Measurements from ENCODE around the gene LIN28B.
A peak's percentile ranks its signal among the peaks of the same experiment; 100 is the strongest.
"Not testable (repeated sequence)": the region's sequence is repeated elsewhere in the genome, so short reads cannot be mapped to it uniquely, and the experiment has no call there.

The LIN28B gene

DNA sequence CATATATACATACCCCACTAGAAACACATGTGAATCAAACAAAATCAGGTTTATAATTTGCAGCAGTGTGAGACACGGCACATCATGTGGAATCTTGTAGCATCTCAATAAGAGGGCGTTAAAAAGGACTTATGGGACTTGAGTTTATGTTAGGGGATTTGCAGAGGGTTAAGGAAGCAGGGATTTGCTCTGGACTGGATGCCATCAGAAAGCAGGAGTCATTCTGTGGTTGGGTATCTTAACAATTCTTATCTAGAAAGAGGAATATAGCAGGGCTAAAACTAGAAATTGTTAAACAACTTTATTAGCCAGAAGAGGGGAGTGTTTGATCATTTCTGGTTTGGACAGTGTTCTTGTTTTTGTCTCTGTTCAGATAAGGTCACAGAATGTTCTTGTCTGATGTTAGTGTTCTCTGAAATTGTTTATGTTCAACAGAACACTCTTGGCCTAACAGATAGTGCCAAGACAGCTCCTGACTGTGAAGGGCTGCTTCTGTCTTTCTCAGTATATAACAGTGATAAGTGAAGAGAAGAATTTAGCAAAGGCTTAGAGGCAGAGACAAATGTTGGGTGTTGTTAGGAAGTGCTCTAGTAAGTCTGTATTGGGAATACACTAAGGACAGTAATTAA is 39.2 kb downstream of the LIN28B start:
- H3K4me3 ChIP-seq (replicated peaks; ENCODE audit: low read depth, low read length) = no peak overlapping the region
- TF ChIP-seq, protein P1, sequence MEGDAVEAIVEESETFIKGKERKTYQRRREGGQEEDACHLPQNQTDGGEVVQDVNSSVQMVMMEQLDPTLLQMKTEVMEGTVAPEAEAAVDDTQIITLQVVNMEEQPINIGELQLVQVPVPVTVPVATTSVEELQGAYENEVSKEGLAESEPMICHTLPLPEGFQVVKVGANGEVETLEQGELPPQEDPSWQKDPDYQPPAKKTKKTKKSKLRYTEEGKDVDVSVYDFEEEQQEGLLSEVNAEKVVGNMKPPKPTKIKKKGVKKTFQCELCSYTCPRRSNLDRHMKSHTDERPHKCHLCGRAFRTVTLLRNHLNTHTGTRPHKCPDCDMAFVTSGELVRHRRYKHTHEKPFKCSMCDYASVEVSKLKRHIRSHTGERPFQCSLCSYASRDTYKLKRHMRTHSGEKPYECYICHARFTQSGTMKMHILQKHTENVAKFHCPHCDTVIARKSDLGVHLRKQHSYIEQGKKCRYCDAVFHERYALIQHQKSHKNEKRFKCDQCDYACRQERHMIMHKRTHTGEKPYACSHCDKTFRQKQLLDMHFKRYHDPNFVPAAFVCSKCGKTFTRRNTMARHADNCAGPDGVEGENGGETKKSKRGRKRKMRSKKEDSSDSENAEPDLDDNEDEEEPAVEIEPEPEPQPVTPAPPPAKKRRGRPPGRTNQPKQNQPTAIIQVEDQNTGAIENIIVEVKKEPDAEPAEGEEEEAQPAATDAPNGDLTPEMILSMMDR (IDR thresholded peaks at IDR 0.05; ENCODE audit: low read length, missing control alignments) = no peak
- DNase-seq (ENCODE audit: low read depth) = peak; percentile 30

DNA sequence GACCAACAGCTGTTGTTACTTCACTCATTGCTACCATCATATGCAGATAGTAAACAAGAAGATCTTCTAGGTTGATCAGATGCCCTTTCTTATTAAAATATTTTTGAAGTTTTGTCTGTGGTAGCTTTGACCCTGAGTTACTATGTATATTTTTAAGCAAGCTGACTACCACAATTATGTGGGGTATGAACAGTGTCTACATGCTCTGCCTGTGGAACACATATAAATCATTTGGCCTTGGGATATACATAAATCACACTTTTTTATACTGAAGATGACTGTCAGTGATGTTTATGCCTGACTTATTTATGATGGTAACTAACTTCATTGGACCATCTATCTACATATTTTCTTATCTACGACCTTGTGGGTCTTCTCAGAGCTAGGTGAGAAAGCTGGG is 44.2 kb downstream of the LIN28B start:
- no peak for DNase-seq (ENCODE audit: low read depth)
- TF ChIP-seq, protein P1 (IDR thresholded peaks at IDR 0.05; ENCODE audit: low read length, missing control alignments) = no peak
- no peak overlapping the region for H3K4me3 ChIP-seq (replicated peaks; ENCODE audit: low read depth, low read length)

DNA sequence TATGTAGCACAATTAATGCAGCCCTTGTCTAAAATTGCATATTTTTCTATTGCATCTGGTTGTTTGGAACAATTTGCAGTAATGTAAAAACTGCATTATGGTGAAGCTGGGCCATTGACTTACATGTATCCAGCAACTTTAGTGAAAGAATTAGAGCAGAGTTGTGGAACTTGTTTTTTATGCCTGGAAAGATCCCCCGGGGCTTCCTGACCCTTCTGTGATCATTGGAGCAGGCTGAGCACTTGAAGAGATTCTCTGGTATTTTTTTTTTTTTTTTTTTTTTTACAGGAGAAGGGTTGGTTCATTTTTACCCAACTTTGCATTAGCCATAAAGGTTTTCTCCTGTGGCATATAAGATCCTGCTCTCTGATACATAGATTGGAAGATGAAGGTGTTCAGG is 45.0 kb downstream of the LIN28B start:
- DNase-seq (ENCODE audit: low read depth) = no peak
- TF ChIP-seq, protein P1 (IDR thresholded peaks at IDR 0.05; ENCODE audit: low read length, missing control alignments) = no peak
- H3K4me3 ChIP-seq (replicated peaks; ENCODE audit: low read depth, low read length) = no peak overlapping the region

DNA sequence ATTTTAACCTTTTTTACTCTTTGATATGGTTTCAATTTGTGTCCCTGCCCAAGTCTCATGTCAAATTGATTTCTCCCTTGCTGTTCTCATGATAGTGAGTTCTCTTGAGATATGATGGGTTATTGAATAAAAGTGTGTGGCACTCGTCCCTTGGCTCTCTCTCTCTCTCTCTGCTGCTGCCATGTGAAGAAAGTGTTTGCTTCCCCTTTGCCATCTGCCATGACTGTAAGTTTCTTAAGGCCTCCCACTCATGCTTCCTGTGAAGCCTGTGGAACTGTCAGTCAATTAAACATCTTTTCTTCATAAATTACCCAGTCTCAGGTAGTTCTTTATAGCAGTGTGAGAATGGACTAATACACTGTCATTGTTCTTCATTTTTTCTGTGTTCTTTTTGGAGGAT is 48.5 kb downstream of the LIN28B start:
- DNase-seq (ENCODE audit: low read depth) = no peak
- TF ChIP-seq, protein P1 (IDR thresholded peaks at IDR 0.05; ENCODE audit: low read length, missing control alignments) = no peak
- no peak overlapping the region for H3K4me3 ChIP-seq (replicated peaks; ENCODE audit: low read depth, low read length)

DNA sequence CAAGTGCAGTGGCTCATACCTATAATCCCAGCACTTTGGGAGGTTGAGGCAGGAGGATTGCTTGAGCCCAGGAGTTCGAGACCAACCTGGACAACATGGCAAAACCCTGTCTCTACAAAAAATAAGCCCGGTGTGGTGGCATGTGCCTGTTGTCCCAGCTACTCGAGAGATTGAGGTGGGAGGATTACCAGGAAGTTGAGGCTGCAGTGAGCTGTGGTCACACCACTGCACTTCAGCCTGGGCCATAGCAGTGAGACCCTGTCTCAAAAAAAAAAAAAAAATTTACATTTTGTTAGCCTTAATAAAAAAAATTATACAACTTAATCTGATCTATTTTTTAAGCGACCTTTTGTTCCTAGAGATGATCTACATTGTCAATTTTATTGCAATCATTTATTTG is 56.6 kb downstream of the LIN28B start:
- DNase-seq (ENCODE audit: low read depth); H3K4me3 ChIP-seq (replicated peaks; ENCODE audit: low read depth, low read length): not testable (repeated sequence)

DNA sequence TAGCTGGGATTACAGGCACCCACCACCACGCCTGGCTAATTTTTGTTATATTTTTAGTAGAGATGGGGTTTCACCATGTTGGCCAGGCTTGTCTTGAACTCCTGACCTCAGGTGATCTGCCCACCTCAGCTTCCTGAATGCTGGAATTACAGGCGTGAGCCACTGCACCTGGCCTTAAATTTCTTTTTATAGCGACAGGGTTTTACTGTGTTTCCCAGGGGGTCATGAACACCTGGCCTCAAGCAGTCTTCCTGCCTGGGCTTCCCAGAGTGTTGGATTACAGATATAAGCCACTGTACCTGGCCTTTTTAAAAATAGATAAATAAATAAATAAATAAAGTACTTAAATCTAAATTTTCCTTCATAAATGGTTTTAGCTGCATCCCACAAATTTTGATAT is 57.5 kb downstream of the LIN28B start:
- DNase-seq (ENCODE audit: low read depth) = no peak
- H3K4me3 ChIP-seq (replicated peaks; ENCODE audit: low read depth, low read length) = no peak overlapping the region
- TF ChIP-seq, protein P1 (IDR thresholded peaks at IDR 0.05; ENCODE audit: low read length, missing control alignments) = no peak

DNA sequence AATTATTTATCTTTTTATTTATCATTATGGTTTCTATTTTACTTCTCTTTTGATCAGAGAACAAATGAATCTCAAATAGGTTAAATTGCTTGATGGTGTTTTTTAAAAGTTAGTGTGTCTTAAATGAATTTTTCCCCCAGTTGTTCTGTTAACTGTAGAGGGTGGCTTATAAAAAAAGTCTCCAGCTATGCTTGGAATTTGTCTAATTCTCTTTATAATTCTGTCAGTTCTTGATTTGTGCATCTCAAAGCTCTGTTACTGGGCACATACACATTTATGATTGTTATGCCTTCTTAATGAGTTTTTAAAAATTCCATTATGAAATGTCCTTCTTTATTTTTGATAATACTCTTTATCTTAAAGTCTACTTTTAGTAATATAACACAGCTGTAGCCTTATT is 58.0 kb downstream of the LIN28B start:
- no peak overlapping the region for H3K4me3 ChIP-seq (replicated peaks; ENCODE audit: low read depth, low read length)
- TF ChIP-seq, protein P1 (IDR thresholded peaks at IDR 0.05; ENCODE audit: low read length, missing control alignments) = no peak
- no peak for DNase-seq (ENCODE audit: low read depth)
